ENCODE measurements around the gene MFNG.

Gene MFNG

GRCh38 chr22:37491559-37492427 is 5.6 kb upstream of the MFNG start:
- peaks cover 0 to 34% of the 10 kb centered on the region in 2 experiments; a peak in 2 of 3 replicates for H3K36me3 ChIP-seq (ENCODE audit: control insufficient read depth in 2 of 2, insufficient read depth in 1 of 2, low read length in 2 of 2)
- H3K4me1 ChIP-seq (ENCODE audit: control insufficient read depth, insufficient read depth, low read length): no peaks in the 10 kb centered on the region
- TF ChIP-seq ZBTB17 (tag by site-specific recombination; IDR thresholded peaks at IDR 0.05) (no peak), ZNF600 (tag by site-specific recombination; IDR thresholded peaks at IDR 0.05) (peak; percentile 62), GLIS2 (tag by site-specific recombination; IDR thresholded peaks at IDR 0.05) (peak; percentile 35; the same call in 1 of the 2 replicates), SCRT2 (tag by site-specific recombination; IDR thresholded peaks at IDR 0.05) (peak; percentile 79), EGR2 (tag by site-specific recombination; IDR thresholded peaks at IDR 0.05; ENCODE audit: low read depth) (peak; percentile 54), KLF8 (tag by site-specific recombination; IDR thresholded peaks at IDR 0.05) (0 out of 2 replicates have a peak, but pooled peaks have one; percentile 24)
- H3K4me3 ChIP-seq (ENCODE audit: low read depth, low read length): no peak overlapping the region
- POLR2A ChIA-PET: no interaction called here
- CTCF ChIA-PET: interaction anchor here (0.8 to 12.9 kb wide), 5 partner anchors 9 to 29 kb away, joined by 3 to 115 read pairs (median 4); no protein-coding TSS in a partner anchor
- H3K9me3 ChIP-seq (ENCODE audit: control insufficient read depth, insufficient read depth, low read depth, low read length): no peaks in the 10 kb centered on the region
- H3K27ac ChIP-seq (ENCODE audit: extremely low read depth, low read depth, low read length): no peak overlapping the region

GRCh38 chr22:37491106-37491505 is 4.9 kb upstream of the MFNG start:
- peaks cover 0 to 27% of the 10 kb centered on the region in 2 experiments; a peak in 2 of 3 replicates for H3K36me3 ChIP-seq (ENCODE audit: control insufficient read depth in 2 of 2, insufficient read depth in 1 of 2, low read length in 2 of 2)
- ChIA-PET POLR2A (interaction anchor here (0.6 kb wide), 2 partner anchors 12 to 21 kb away, joined by 3 to 6 read pairs; no protein-coding TSS in a partner anchor), CTCF (interaction anchor here (12.9 kb wide), 1 partner anchor 17 kb away, joined by 115 read pairs; no protein-coding TSS in a partner anchor)
- TF ChIP-seq ZNF121 (tag by site-specific recombination; IDR thresholded peaks at IDR 0.05): no peak
- no peak for TF ChIP-seq ZNF10 (tag by site-specific recombination; IDR thresholded peaks at IDR 0.05)
- no peak for TF ChIP-seq ZNF664 (tag by site-specific recombination; IDR thresholded peaks at IDR 0.05)
- TF ChIP-seq ZNF292 (tag by site-specific recombination; IDR thresholded peaks at IDR 0.05; ENCODE audit: borderline replicate concordance, low read depth): no peak
- TF ChIP-seq ZNF585B (tag by site-specific recombination; IDR thresholded peaks at IDR 0.05): no peak
- no peak for TF ChIP-seq ZNF175 (tag by site-specific recombination; IDR thresholded peaks at IDR 0.05)
- no peak for TF ChIP-seq GLIS1 (tag by site-specific recombination; IDR thresholded peaks at IDR 0.05)
- no peak for TF ChIP-seq ZNF223 (tag by site-specific recombination; IDR thresholded peaks at IDR 0.05)
- no peak for TF ChIP-seq ZNF354C (tag by site-specific recombination; IDR thresholded peaks at IDR 0.05; ENCODE audit: borderline replicate concordance, low read depth)
- TF ChIP-seq ZNF830 (tag by site-specific recombination; IDR thresholded peaks at IDR 0.05; ENCODE audit: low read depth): no peak
- TF ChIP-seq ZNF335 (tag by site-specific recombination; conservative IDR thresholded peaks at IDR 0.05): no peak
- TF ChIP-seq SP3 (tag by site-specific recombination; IDR thresholded peaks at IDR 0.05): no peak
- TF ChIP-seq TRIM28 (IDR thresholded peaks at IDR 0.05; ENCODE audit: borderline replicate concordance, low read length): no peak
- no peak for TF ChIP-seq TCF7L2 (IDR thresholded peaks at IDR 0.05; ENCODE audit: borderline replicate concordance, low read depth, low read length)
- no peak for TF ChIP-seq ZNF660 (tag by site-specific recombination; IDR thresholded peaks at IDR 0.05)
- no peak overlapping the region for H3K27ac ChIP-seq (ENCODE audit: extremely low read depth, low read depth, low read length)
- H3K4me1 ChIP-seq (ENCODE audit: control insufficient read depth, insufficient read depth, low read length): 0 out of 2 replicates have a peak, but pooled peaks cover 4% of the 10 kb centered on the region
- H3K9me3 ChIP-seq (ENCODE audit: control insufficient read depth, insufficient read depth, low read depth, low read length): no peaks in the 10 kb centered on the region
- no peak overlapping the region for H3K4me3 ChIP-seq (ENCODE audit: low read depth, low read length)

GRCh38 chr22:37489983-37490382 is 3.8 kb upstream of the MFNG start:
- H3K4me1 ChIP-seq (ENCODE audit: control insufficient read depth, insufficient read depth, low read length): 0 out of 2 replicates have a peak, but pooled peaks cover 6% of the 10 kb centered on the region
- H3K27ac ChIP-seq (ENCODE audit: extremely low read depth, low read depth, low read length): no peak overlapping the region
- POLR2A ChIA-PET: interaction anchor here (0.6 to 1.5 kb wide), 2 partner anchors 23 to 341 kb away, joined by 4 to 5 read pairs; no protein-coding TSS in a partner anchor
- peaks cover 0 to 19% of the 10 kb centered on the region in 2 experiments; a peak in 2 of 3 replicates for H3K36me3 ChIP-seq (ENCODE audit: control insufficient read depth in 2 of 2, insufficient read depth in 1 of 2, low read length in 2 of 2)
- CTCF ChIA-PET: interaction anchor here (1.8 to 12.9 kb wide), 2 partner anchors 8 to 16 kb away, joined by 8 to 115 read pairs; no protein-coding TSS in a partner anchor
- H3K9me3 ChIP-seq (ENCODE audit: control insufficient read depth, insufficient read depth, low read depth, low read length): no peaks in the 10 kb centered on the region
- TF ChIP-seq ZBTB8A (tag by site-specific recombination; IDR thresholded peaks at IDR 0.05): no peak
- 0 out of 2 replicates have a peak, but pooled peaks have one; percentile 14 for TF ChIP-seq GLIS2 (tag by site-specific recombination; IDR thresholded peaks at IDR 0.05)
- H3K4me3 ChIP-seq (ENCODE audit: low read depth, low read length): no peak overlapping the region
